ENCODE data around the gene CCDC149.

GRCh38 chr4:24837336-24837735, 75.5 kb downstream of the CCDC149 start:
- no peak for TF ChIP-seq CTCF (IDR thresholded peaks at IDR 0.05)
- no peak for TF ChIP-seq EZH2 (IDR thresholded peaks at IDR 0.05; ENCODE audit: borderline replicate concordance, insufficient read depth, low read depth, low read length, poor library complexity, severe bottlenecking)
